NOMO-1 treated with dmso at 0.1 percent for 144 hours (cell line): ENCODE measurements around the gene DPF3.

Source experiments
- DNase-seq: peaks from one replicate; lab custom pipeline; 2025; ENCODE audit not compliant: unreplicated experiment; lab: John Stamatoyannopoulos, UW

Gene DPF3

GRCh38 chr14:72651081-72651480 lies 242.8 kb downstream of the DPF3 start:
- DNase-seq, result no peak

GRCh38 chr14:72649603-72650227 lies 244.2 kb downstream of the DPF3 start:
- no peak for DNase-seq

GRCh38 chr14:72647782-72648181 lies 246.1 kb downstream of the DPF3 start:
- DNase-seq, result no peak

GRCh38 chr14:72646861-72647528 lies 246.9 kb downstream of the DPF3 start:
- DNase-seq, result no peak

GRCh38 chr14:72645706-72646105 lies 248.2 kb downstream of the DPF3 start:
- no peak for DNase-seq

GRCh38 chr14:72644758-72645489 lies 249.0 kb downstream of the DPF3 start:
- no peak for DNase-seq

- DNase-seq, result no peak
Observed at GRCh38 chr14:72644038-72644437, 249.9 kb downstream of the DPF3 start.

- DNase-seq, result no peak
Observed at GRCh38 chr14:72643317-72643801, 250.5 kb downstream of the DPF3 start.

- DNase-seq, result no peak
Observed at GRCh38 chr14:72640911-72641485, 252.9 kb downstream of the DPF3 start.

GRCh38 chr14:72638021-72638420 lies 255.9 kb downstream of the DPF3 start:
- DNase-seq, result no peak

GRCh38 chr14:72636871-72637270 lies 257.0 kb downstream of the DPF3 start:
- DNase-seq, result no peak

- DNase-seq, result no peak
Observed at GRCh38 chr14:72636094-72636493, 257.8 kb downstream of the DPF3 start.

- no peak for DNase-seq
Observed at GRCh38 chr14:72634691-72635616, 258.9 kb downstream of the DPF3 start.

GRCh38 chr14:72633551-72633950 lies 260.4 kb downstream of the DPF3 start:
- DNase-seq, result no peak

- no peak for DNase-seq
Observed at GRCh38 chr14:72632727-72633126, 261.2 kb downstream of the DPF3 start.

GRCh38 chr14:72631401-72631800 lies 262.5 kb downstream of the DPF3 start:
- no peak for DNase-seq

- no peak for DNase-seq
Observed at GRCh38 chr14:72630374-72630773, 263.5 kb downstream of the DPF3 start.

GRCh38 chr14:72629534-72629933 lies 264.4 kb downstream of the DPF3 start:
- DNase-seq, result no peak

GRCh38 chr14:72625689-72626088 lies 268.2 kb downstream of the DPF3 start:
- no peak for DNase-seq

- no peak for DNase-seq
Observed at GRCh38 chr14:72621387-72622065, 272.4 kb downstream of the DPF3 start.
